GM19395 (cell line): ENCODE results near the gene GDPD2.
"Not testable (repeated sequence)": the region's sequence is repeated elsewhere in the genome, so short reads cannot be mapped to it uniquely, and the experiment has no call there.

Experiments used
- ATAC-seq: cut with Tn5 transposase; IDR thresholded peaks from one replicate; pipeline ENCODE4 v1.9.1; 2021; ENCODE audit warnings: mild to moderate bottlenecking, moderate library complexity; ENCODE audit not compliant: unreplicated experiment

The GDPD2 gene, protein sequence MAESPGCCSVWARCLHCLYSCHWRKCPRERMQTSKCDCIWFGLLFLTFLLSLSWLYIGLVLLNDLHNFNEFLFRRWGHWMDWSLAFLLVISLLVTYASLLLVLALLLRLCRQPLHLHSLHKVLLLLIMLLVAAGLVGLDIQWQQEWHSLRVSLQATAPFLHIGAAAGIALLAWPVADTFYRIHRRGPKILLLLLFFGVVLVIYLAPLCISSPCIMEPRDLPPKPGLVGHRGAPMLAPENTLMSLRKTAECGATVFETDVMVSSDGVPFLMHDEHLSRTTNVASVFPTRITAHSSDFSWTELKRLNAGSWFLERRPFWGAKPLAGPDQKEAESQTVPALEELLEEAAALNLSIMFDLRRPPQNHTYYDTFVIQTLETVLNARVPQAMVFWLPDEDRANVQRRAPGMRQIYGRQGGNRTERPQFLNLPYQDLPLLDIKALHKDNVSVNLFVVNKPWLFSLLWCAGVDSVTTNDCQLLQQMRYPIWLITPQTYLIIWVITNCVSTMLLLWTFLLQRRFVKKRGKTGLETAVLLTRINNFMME

DNA sequence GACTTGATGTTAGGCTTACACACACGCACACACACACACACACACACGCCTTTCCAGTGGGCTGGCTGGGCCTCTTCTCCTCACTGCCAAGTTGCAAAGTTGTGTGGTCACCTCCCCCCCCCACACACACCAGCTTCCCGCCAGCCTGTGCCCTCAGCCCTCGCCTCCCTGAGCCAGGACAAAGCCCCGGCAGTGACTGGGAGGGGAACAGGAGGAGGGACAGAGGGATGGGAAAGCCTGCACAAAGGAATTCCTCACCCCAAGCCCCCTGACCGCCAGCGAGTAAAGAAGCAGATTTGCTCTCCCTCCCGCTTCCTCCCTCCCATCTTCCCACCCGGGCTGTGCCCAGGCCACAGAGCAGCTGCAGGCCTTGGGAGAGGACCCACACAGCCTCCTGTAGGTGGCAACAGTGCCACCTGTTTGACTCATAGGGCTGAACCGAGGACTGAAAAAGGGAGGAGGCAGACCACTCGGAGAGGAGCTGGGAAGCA lies at the start of gene GDPD2:
GDPD2 (plus strand) TSS at position 464 of the 491 bp plus-strand sequence. CDS start 1,671 bp downstream, outside the sequence.
- no peak for ATAC-seq

DNA sequence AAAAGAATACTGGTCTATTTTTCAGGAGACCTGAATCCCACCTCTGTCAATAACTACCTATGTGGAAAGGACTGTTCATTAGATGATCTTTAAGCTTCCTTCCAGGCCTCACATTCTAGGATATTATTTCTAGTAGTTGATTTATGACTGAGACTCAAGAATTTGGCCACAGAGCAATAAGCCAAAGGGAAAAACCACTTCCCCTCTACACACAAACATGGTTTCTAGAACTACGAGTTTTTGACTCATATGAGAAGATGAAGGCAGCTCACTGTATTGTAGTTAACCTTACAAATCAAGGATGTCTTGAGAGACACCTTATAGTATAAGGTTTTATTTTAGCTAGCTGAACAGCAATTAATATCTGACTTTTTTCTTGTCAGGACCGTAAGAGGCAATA lies 36.9 kb upstream of the GDPD2 start:
- no peak for ATAC-seq

DNA sequence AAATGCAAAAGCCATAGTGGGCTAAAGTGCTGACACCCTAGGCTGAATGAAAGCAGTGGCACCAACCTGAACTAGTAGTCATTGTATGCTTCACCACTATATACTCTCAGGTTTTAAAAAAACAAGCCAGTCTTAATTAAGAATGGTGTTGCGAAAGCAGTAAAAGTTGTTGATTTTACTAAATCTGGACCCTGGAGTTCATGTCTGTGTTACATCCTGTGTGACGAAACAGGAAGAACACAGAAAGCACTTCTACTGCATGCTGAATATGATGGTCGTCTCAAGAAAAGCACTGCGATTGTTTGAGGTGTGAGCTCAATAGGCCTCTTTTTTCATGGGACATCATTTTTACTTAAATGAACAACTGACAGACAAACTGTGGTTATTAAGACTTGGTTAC lies 24.2 kb upstream of the GDPD2 start:
- ATAC-seq = no peak

DNA sequence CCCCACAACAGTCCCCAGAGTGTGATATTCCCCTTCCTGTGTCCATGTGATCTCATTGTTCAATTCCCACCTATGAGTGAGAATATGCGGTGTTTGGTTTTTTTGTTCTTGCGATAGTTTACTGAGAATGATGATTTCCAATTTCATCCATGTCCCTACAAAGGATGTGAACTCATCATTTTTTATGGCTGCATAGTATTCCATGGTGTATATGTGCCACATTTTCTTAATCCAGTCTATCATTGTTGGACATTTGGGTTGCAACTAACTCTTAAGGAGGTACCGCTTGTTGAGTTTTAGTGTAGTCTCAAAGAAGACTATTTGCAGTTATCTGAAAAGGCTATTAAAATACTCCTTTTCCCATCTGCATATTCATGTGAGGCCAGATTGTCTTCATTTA lies 22.9 kb upstream of the GDPD2 start:
- not testable (repeated sequence) for ATAC-seq

DNA sequence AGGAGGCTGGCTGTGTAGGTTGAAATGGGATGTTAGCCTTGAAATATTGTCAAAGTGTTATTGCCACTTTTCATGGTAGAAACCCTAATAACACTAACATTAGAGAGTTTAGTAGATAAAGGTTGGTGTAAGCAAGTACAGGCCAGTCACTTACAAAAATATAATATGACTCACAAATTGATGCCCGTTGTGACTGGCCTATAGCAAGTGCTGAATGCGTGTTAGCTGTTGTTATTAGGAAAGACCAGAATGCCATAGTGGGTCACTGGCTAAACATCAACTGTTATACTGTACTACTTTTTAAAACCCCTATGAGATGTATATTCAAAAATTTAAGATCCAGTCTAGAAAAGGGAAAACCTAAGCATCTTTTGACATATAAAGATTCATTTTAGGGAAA lies 20.4 kb upstream of the GDPD2 start:
- ATAC-seq = no peak

DNA sequence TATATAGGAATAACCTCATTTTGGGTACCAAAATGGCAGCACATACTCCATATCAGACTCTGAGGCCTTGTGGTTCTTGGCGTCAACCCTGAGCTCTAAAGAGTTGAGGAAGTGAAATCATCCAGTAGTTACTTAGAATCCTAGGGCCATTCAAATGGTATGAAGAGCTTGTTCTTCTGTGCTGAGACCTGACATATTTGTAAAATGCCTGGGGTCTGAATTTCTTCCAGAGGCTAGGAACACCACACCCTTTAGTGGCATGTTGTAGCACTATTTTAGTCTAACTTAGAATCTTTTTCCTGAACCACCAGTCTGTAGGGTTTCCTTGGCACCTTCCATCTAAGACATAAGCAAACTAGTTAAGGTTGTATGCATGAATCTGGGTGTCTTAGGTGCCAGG lies 18.1 kb upstream of the GDPD2 start:
- ATAC-seq = no peak

DNA sequence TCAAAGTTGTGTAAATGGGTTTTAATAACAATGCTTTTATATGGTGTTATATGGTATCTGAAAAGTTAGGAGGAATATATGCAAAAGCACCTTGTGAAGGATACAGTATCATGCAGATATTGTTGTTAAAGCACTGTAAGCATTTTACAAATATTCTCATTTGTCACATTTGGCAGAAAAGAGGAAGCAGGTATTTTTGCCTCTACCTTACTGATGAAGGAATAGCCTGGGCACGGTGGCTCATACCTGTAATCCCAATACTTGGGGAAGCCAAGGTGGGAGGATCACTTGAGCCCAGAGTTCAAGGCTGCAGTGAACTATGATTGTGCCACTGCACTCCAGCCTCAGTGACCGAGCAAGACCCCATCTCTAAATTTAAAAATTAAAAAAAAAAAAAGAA lies 12.2 kb upstream of the GDPD2 start:
- ATAC-seq = no peak

DNA sequence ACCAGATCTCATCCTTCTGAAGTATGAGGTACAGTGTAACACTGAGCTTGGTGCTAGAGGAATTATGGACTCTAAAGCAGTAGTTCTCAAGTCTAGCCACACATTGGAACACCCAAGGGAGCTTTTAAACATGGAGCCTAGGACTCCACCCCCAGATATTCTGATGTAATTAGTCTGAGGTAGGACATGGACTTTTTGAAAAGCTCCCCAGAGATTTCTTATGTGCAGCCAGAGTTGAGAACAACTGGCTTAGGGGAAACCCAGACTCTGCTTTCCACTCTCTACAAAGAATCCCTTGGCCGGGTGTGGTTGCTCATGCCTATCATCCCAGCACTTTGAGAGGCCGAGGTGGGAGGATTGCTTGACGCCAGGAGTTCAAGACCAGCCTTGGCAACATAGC lies 11.6 kb upstream of the GDPD2 start:
- no peak for ATAC-seq

DNA sequence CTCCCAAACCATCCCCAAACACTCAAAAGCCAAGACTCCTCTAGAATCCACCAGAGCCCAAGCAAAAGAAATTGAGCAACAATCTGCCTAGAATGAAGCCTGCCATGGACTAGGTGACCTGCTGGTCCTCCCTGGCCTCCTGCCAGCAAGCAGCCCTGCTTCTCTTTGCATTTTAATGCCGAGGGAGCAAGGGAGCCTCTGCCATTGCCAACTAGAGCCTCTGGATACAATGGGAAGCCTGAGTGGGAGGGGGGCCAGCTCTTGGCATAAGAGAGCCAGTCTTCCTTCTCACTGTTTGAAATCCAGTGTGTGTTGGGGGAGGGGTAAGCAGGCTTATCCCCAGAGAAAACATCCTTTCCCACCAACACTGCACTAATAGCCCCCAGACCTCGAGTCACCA lies 1.5 kb upstream of the GDPD2 start:
- no peak for ATAC-seq

DNA sequence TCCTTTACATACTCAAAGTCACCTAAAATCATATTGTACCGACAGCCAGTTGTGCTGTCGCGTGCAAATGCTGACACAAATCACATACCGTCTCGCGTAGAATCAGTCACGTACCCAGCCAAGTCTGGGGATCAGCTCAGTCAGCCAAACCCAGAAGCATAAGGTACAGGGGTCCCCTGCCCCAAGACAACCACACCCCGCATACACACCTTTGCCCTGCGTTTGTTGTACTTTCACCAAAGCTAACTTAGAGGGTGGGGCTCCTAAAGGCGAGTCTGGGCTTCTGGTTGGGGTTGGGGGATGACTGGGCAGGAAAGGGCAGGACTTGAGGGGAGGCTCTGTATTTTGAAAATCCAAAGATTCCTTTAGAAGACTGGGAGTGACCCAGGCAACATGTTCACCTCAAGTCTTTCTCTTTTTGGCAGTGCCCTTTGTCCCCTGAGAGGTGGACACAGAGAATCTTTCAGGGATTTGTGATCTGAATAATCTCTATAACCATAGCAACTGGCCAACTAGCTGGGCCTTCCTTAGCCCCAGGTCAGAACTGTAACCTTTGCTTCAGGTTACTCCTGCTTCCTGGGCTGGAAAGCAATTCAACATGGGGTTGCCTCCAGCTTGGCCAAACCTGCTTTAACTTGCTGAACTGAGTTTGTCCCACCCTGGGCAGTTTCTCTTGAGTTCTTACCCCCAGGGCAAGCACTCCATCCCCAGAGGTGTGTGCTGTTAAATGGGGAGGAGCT lies 992 bp downstream of the GDPD2 start:
- no peak for ATAC-seq

DNA sequence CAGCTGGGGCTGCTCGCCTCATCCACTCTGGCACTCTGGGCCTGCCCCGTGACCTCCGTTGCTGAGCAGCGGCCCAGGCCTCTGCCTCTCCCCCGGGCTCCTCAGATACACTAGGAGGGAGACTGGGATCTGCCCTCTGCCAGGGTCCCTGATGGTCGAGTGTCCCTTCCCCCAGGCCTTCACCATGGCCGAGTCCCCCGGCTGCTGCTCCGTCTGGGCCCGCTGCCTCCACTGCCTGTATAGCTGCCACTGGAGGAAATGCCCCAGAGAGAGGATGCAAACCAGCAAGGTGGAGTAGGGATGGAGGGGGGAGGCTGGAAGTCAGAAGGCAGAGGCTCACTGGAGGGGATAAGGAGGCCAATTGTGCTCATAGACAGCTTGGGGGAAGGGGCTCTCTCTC lies 1.7 kb downstream of the GDPD2 start:
- no peak for ATAC-seq

DNA sequence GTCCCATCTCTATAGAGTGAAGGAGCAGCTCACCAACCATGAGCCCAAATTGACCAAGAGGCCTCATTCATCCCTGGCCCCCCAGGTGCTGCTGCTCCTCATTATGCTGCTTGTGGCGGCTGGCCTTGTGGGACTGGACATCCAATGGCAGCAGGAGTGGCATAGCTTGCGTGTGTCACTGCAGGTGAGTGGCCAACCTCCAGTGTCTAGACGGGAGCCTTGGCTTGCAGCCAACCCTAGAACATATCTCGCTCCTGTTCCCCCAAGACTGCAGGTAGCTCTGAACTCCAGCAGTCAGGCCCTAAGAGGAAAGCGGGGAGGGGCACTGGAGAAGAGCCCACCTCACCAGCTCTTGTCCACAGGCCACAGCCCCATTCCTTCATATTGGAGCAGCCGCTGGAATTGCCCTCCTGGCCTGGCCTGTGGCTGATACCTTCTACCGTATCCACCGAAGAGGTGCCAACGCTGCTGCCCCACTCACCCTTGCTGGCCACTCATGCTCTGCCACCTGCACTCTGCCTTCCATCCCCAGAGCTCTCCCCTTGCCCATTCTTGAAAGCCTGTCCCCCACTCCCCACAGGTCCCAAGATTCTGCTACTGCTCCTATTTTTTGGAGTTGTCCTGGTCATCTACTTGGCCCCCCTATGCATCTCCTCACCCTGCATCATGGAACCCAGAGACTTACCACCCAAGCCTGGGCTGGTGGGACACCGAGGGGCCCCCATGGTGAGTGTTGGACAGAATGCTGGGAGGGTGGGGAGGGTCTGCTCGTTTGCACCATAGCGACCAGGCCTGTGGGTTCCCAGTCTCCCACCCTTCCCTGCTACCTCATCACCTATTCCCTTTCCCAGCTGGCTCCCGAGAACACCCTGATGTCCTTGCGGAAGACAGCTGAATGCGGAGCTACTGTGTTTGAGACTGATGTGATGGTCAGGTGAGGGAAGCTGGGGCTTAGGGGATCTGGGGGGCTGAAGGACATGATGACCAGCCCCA lies 3.5 kb downstream of the GDPD2 start:
- no peak for ATAC-seq

DNA sequence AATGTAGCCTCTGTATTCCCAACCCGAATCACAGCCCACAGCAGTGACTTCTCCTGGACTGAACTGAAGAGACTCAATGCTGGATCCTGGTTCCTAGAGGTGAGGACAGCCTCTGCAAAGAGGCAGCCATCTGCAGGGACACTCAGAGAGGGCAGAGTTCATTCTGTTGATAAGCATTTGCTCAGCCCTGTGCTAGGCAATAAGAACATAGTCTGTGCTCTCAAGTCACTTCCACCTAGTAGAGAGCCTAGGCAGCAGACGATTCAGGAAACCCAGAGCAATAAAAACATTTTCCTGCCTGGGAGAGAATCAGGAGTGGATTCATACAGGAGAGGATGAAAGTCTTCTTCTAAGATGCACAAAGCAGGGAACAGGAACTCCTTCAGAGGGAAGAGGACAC lies 4.3 kb downstream of the GDPD2 start:
- no peak for ATAC-seq

DNA sequence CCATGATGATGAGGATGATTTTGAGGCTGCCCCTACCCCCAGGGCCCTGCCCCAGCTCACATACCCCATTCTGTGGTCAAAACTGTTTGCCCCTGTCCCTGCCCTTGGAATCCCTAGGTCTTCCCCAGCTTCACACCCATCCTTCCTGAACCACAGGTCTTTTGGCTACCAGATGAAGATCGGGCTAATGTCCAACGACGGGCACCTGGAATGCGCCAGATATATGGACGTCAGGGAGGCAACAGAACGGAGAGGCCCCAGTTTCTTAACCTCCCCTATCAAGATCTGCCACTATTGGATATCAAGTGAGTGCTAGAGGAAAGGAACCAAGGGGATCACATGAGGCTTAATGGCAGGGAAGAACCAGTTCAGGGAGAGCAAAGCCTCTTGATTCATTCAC lies 6.6 kb downstream of the GDPD2 start:
- ATAC-seq = no peak

DNA sequence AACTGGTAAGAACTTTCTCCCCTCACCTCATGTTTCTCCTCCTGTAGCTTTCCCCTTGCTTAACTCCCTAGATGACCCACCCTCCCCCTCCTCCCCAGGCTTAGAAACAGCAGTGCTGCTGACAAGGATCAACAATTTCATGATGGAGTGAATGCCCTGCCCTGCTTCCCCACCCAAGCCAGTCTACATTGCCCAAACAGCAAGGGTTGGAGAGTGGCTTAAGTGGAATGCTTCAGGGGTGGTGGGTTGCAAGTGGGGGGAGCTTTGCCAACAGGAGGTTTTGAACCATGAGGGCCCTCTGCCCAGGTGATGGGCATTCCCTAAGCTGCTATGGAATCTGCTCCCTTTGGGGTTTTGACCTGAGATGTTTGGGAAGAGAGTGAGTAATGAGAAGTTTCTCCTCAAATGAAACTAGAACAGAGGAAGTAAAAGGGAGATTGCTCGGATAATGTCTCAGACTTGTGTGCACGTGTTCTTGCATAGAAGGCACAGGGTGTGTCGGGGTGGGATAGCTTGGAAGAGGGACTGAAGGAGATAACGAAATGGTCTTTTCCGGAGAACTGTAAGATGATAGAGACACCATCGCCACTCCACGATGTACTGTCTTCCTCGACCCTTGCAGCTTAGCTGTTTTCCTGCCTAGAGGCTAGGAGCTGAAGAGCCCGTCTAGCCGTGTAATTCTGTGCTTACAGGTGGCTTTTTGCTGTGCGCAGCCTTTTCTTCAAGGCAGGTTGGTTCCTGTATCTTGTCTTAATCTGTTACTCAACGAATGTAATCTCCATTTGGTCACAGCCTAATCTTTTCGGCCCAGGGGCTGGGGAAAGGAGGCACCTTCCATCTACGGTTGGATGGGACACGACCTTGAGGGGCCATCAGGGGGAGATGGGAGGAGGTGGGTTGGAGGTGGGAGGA lies 10.1 kb downstream of the GDPD2 start:
- ATAC-seq = no peak

DNA sequence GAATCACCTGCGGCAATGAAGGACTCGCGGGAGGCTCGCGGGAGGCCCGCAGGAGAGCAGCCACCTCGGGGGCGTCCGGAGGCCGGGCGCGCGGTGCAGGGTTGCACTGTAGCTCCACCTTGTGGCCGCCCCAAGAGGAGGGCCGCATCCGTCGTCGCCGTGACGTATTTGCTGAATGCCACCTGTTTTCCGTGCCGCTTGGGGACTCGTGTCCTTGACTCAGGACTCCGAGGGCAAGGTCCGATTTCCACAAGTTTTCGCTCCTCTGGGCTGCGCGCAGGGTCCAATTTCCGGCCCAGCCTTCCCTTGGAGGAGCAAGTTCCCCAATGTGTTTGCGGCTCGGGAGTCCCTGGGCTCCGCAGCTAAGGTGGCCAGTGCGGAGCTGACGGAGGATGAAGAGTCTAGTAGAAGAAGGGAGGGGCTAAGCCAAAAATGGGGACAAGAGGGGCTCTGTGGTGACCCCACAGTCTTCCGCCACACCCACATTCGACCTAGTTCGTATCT lies 10.8 kb downstream of the GDPD2 start:
- peak; percentile 68 for ATAC-seq

DNA sequence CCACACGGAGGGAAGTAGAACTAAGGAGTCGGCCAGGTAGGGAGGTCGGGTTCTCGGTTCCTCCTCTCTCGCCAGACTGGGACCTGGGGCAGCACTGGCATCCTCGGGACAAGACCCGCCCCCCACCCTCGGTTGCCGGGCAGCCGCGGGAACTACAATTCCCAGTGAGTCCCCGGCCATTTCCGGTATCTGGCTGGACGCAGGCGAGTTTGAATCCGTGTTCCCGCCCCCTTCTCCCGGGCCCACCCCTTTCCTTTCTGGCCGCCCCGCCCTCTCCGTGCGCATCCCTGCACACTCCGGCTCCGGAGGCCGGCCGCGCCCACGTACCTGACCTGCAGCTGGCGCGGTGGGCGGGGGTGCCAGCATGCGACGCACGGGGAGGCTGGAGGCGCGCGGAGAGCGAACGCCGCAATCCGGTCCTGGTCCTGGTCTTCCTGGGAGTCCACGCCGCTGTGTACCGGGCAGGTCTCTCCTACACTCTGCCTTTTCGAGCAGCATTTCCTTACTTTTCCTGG lies 11.3 kb downstream of the GDPD2 start:
- peak; percentile 38 for ATAC-seq

DNA sequence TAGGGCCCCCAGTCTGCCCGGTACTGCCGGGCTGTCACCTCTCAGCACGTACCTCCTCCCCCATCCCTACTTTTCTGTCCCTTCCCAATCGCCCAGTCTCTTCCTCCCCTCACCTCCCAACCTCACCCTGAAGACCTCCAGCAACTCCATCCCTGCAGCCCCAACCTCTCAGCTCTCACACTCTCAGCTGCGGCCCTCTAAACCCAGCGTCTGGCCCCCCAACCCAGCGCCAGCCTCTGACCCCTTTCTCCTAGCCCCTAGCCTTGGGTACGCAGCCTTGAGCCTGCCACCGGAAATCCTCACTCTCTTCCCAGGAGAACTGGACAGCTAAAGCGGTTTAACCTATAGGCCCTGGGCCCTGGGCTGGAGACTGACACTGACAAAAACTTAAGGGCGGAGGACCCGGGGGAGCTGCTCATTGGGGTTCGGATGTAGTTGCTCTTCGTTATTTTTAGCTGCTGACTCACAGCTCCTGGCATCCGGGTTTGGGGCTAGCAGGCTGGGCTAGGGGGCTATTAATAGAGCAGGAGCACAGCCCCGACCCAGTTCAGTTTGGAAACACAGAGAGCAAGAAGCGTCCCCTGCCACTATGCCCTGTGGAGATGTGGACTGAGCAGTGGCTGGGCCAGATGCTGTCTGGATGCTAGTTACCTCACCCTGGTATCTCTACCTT lies 11.9 kb downstream of the GDPD2 start:
- ATAC-seq = peak; percentile 24

DNA sequence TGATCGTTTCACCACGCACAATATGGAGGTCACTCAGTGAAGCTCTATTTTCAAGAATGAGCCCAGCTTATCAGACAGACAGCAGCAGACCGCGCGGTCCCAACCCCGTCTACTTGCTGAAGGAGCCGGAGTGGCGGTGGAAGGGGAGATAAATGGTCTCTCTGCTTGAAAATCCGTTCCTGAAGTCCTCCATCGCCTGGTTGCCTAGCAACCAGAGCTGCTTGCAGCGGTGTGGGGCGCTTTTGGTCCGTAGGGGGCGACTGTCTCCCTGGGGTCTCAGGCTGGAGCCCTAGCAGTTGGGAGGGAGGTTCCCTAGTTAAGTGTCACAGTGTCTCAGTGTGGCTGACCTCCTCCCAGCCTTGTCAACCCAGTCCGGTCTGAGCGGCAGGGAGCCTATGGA lies 13.2 kb downstream of the GDPD2 start:
- ATAC-seq = no peak
